Measurements from ENCODE around the gene TPTE. TPM values are rescaled to one million over a fixed set of nuclear protein-coding genes. Genes with fewer than 3 reads are reported as not detected.
"Not testable (repeated sequence)": the region's sequence is repeated elsewhere in the genome, so short reads cannot be mapped to it uniquely, and the experiment has no call there.

Gene TPTE
- total RNA-seq, 1 experiment from 2014 or later, result not detected

DNA sequence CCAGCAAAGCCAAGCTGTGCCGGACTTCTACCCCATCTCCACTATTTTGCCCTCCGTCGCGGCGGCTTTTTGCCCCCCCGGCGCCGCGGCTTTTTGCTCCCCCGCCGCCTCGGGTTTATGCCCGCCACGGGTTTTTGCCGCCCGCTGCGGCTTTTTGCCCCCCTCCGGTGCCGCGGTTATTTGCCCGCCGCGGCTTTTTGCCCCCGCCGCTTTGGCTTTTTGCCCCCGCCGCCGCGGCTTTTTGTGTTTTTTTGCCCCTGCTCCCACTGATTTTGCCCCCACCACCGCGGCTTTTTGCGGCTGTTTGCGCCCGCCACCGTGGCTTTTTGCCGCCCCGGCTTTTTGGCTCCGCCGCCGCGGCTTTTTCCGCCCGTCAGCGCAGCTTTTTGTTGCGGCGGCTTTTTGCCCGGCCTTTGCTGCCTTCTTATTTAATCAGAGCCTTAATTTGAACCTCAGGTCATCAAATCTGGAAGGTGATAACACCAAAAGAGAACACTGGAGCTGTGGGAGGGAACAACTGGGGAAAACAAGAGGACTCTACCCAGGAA lies 106.0 kb downstream of the TPTE start:
- H3K36me3 ChIP-seq (ENCODE audit: control insufficient read depth, insufficient read depth, low read length), result no peaks in the 10 kb centered on the region
- in situ Hi-C loops (cut with HindIII; ENCODE audit: low pct_unique_long_range_greater_than_20kb, low sequenced_read_pairs), result no loop called here
- CTCF ChIA-PET, result no interaction called here

DNA sequence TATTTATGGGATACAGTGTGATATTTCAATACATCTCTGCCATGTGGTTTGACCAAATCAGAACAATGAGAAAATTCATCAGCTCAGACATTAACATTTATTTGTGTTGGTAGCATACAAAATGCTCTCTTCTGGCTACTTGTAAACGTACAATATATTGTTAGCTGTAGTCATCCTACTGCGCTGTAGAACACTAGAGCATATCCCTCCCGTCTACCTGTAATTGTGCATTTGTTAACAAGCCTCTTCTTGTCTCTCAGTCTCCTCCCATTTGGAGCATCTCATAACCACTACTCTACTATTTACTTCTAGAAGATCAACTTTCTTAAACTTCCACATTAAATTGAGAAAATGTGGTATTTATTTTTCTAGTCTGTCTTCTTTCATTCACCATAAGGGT lies 107.9 kb downstream of the TPTE start:
- BruUV-seq (replicated peaks); H3K9me3 ChIP-seq (ENCODE audit: control insufficient read depth, insufficient read depth, low read depth, low read length); POLR2A ChIA-PET: not testable (repeated sequence)

More for the DNA sequence above, 106.0 kb downstream of the TPTE start:
- TF ChIP-seq SIN3A (IDR thresholded peaks at IDR 0.05; ENCODE audit: borderline replicate concordance, insufficient read depth, low read depth, low read length) (no peak), POLR2AphosphoS5 (IDR thresholded peaks at IDR 0.05; ENCODE audit: low read depth, low read length) (no peak), TCF7L2 (IDR thresholded peaks at IDR 0.05; ENCODE audit: low read depth, low read length) (no peak)
- TF ChIP-seq, protein P1, sequence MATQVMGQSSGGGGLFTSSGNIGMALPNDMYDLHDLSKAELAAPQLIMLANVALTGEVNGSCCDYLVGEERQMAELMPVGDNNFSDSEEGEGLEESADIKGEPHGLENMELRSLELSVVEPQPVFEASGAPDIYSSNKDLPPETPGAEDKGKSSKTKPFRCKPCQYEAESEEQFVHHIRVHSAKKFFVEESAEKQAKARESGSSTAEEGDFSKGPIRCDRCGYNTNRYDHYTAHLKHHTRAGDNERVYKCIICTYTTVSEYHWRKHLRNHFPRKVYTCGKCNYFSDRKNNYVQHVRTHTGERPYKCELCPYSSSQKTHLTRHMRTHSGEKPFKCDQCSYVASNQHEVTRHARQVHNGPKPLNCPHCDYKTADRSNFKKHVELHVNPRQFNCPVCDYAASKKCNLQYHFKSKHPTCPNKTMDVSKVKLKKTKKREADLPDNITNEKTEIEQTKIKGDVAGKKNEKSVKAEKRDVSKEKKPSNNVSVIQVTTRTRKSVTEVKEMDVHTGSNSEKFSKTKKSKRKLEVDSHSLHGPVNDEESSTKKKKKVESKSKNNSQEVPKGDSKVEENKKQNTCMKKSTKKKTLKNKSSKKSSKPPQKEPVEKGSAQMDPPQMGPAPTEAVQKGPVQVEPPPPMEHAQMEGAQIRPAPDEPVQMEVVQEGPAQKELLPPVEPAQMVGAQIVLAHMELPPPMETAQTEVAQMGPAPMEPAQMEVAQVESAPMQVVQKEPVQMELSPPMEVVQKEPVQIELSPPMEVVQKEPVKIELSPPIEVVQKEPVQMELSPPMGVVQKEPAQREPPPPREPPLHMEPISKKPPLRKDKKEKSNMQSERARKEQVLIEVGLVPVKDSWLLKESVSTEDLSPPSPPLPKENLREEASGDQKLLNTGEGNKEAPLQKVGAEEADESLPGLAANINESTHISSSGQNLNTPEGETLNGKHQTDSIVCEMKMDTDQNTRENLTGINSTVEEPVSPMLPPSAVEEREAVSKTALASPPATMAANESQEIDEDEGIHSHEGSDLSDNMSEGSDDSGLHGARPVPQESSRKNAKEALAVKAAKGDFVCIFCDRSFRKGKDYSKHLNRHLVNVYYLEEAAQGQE (IDR thresholded peaks at IDR 0.05; ENCODE audit: insufficient read depth in 1 of 2, low read depth in 2 of 2, low read length in 1 of 2), result no peak
- TF ChIP-seq, protein P2, sequence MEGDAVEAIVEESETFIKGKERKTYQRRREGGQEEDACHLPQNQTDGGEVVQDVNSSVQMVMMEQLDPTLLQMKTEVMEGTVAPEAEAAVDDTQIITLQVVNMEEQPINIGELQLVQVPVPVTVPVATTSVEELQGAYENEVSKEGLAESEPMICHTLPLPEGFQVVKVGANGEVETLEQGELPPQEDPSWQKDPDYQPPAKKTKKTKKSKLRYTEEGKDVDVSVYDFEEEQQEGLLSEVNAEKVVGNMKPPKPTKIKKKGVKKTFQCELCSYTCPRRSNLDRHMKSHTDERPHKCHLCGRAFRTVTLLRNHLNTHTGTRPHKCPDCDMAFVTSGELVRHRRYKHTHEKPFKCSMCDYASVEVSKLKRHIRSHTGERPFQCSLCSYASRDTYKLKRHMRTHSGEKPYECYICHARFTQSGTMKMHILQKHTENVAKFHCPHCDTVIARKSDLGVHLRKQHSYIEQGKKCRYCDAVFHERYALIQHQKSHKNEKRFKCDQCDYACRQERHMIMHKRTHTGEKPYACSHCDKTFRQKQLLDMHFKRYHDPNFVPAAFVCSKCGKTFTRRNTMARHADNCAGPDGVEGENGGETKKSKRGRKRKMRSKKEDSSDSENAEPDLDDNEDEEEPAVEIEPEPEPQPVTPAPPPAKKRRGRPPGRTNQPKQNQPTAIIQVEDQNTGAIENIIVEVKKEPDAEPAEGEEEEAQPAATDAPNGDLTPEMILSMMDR (IDR thresholded peaks at IDR 0.05), result no peak
- no peak for ATAC-seq
- POLR2A ChIA-PET, result no interaction called here
- DNase-seq (ENCODE audit: low read depth, low spot score), result no peak
- no peak overlapping the region for H3K27ac ChIP-seq (ENCODE audit: low read length)
- no peak overlapping the region for H3K4me3 ChIP-seq (ENCODE audit: low read depth in 2 of 2, low read length in 2 of 2)
- no peaks in the 10 kb centered on the region for H3K27me3 ChIP-seq (ENCODE audit: control insufficient read depth, insufficient read depth, low read length)
- no peaks in the 10 kb centered on the region for H3K4me1 ChIP-seq (ENCODE audit: control insufficient read depth, insufficient read depth, low read length)
- no TSS peak for BruUV-seq (replicated peaks)
- H3K9me3 ChIP-seq (ENCODE audit: control insufficient read depth, insufficient read depth, low read depth, low read length), result no peaks in the 10 kb centered on the region
- intact Hi-C loops (cut with micrococcal nuclease; ENCODE audit: unreplicated experiment), result no loop called here

DNA sequence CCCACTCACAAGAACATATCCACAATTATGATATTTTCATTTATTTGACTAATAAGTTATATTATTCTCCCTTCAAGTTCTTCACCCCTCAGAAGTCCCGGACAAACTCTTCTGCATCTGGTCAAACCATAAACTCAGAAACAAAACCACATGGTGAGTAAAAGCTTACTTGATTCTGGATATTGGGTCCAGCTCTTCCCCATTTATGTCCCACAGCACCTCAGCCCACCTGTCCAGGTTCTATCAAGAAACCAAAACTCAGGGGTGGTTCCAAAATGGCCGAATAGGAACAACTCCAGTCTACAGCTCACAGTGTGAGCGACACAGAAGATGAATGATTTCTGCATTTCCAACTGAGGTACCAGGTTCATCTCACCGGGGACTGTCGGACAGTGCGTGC lies 109.4 kb downstream of the TPTE start:
- H3K4me3 ChIP-seq (ENCODE audit: low read depth in 2 of 2, low read length in 2 of 2); POLR2A ChIA-PET; H3K27me3 ChIP-seq (ENCODE audit: control insufficient read depth, insufficient read depth, low read length); H3K36me3 ChIP-seq (ENCODE audit: control insufficient read depth, insufficient read depth, low read length); CTCF ChIA-PET; BruUV-seq (replicated peaks); DNase-seq (ENCODE audit: low read depth, low spot score); H3K4me1 ChIP-seq (ENCODE audit: control insufficient read depth, insufficient read depth, low read length); intact Hi-C loops (cut with micrococcal nuclease; ENCODE audit: unreplicated experiment); H3K27ac ChIP-seq (ENCODE audit: low read length); ATAC-seq; in situ Hi-C loops (cut with HindIII; ENCODE audit: low pct_unique_long_range_greater_than_20kb, low sequenced_read_pairs); H3K9me3 ChIP-seq (ENCODE audit: control insufficient read depth, insufficient read depth, low read depth, low read length): not testable (repeated sequence)

More for the DNA sequence above, 107.9 kb downstream of the TPTE start:
- H3K36me3 ChIP-seq (ENCODE audit: control insufficient read depth, insufficient read depth, low read length); H3K4me1 ChIP-seq (ENCODE audit: control insufficient read depth, insufficient read depth, low read length); H3K27ac ChIP-seq (ENCODE audit: low read length); ATAC-seq; intact Hi-C loops (cut with micrococcal nuclease; ENCODE audit: unreplicated experiment); H3K27me3 ChIP-seq (ENCODE audit: control insufficient read depth, insufficient read depth, low read length); CTCF ChIA-PET; in situ Hi-C loops (cut with HindIII; ENCODE audit: low pct_unique_long_range_greater_than_20kb, low sequenced_read_pairs); H3K4me3 ChIP-seq (ENCODE audit: low read depth in 2 of 2, low read length in 2 of 2); DNase-seq (ENCODE audit: low read depth, low spot score): not testable (repeated sequence)

DNA sequence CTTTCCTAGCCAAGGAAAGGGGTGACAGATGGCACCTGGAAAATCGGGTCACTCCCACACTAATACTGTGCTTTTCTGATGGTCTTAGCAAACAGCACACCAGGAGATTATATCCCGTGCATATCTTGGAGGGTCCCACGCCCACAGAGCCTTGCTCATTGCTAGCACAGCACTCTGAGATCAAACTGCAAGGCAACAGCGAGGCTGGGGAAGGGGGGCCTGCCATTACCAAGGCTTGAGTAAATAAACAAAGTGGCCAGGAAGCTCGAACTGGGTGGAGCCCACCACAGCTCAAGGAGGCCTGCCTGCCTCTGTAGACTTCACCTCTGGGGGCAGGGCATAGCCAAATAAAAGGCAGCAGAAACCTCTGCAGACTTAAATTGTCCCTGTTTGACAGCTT lies 109.9 kb downstream of the TPTE start:
- H3K27ac ChIP-seq (ENCODE audit: low read length); POLR2A ChIA-PET; in situ Hi-C loops (cut with HindIII; ENCODE audit: low pct_unique_long_range_greater_than_20kb, low sequenced_read_pairs); H3K36me3 ChIP-seq (ENCODE audit: control insufficient read depth, insufficient read depth, low read length); DNase-seq (ENCODE audit: low read depth, low spot score); H3K4me3 ChIP-seq (ENCODE audit: low read depth in 2 of 2, low read length in 2 of 2); CTCF ChIA-PET; intact Hi-C loops (cut with micrococcal nuclease; ENCODE audit: unreplicated experiment); H3K9me3 ChIP-seq (ENCODE audit: control insufficient read depth, insufficient read depth, low read depth, low read length); ATAC-seq; H3K4me1 ChIP-seq (ENCODE audit: control insufficient read depth, insufficient read depth, low read length); H3K27me3 ChIP-seq (ENCODE audit: control insufficient read depth, insufficient read depth, low read length); BruUV-seq (replicated peaks): not testable (repeated sequence)

DNA sequence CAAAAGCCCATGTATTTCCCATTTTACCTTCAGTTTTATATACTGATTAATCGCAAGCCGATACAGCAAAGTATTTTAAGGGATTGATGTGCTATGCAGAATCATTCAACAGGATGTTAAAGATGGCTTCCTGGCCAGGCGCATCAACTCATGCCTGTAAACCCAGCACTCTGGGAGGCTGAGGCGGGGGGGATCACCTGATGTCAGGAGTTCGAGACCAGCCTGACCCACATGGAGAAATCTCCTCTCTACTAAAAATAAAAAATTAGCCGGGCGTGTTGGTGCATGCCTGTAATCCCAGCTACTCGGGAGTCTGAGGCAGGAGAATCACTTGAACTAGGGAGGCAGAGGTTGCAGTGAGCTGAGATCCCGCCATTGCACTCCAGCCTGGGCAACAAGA lies 116.8 kb downstream of the TPTE start:
- H3K27me3 ChIP-seq (ENCODE audit: control insufficient read depth, insufficient read depth, low read length); in situ Hi-C loops (cut with HindIII; ENCODE audit: low pct_unique_long_range_greater_than_20kb, low sequenced_read_pairs); H3K9me3 ChIP-seq (ENCODE audit: control insufficient read depth, insufficient read depth, low read depth, low read length); intact Hi-C loops (cut with micrococcal nuclease; ENCODE audit: unreplicated experiment); ATAC-seq; H3K27ac ChIP-seq (ENCODE audit: low read length); CTCF ChIA-PET; H3K4me3 ChIP-seq (ENCODE audit: low read depth in 2 of 2, low read length in 2 of 2); POLR2A ChIA-PET; DNase-seq (ENCODE audit: low read depth, low spot score); H3K4me1 ChIP-seq (ENCODE audit: control insufficient read depth, insufficient read depth, low read length); BruUV-seq (replicated peaks); H3K36me3 ChIP-seq (ENCODE audit: control insufficient read depth, insufficient read depth, low read length): not testable (repeated sequence)

Measured in Panc1 (cell line).